GM21786 (cell line): ENCODE results near the gene TTLL8.

Source experiments
- ATAC-seq: cut with Tn5 transposase; IDR thresholded peaks from one replicate; pipeline ENCODE4 v1.9.1; 2021; ENCODE audit not compliant: unreplicated experiment

The TTLL8 gene

DNA sequence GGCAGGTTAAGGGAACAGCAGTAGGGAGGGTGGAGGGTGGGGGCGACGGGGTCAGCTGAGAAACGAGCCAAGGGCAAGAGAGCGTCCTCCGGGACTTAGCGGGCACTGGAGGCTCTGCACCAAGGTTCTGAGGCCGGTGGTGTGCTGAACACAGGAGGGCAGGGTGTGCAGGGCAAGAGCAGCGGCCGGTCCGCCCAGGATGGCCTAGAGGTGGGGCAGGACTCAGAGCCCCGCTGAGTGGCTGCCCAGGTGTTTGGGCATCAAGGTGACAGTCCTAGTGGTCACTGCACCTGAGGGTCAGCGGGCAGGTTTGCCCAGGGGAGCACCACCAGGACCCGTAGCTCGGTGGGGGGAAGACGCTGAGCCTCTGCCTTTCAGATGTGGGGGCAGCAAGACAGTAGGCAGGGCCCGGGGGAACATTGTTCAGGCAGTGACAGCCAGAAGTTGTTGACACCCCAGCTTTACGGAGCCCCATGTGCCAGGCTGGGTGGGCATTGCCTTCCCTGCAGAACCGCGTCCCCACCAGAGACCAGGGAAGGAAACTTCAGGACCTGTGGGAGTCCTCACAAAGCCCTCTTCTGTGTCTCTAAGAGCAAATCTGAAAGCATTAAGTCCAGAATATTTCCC is 4.5 kb upstream of the TTLL8 start:
- no peak for ATAC-seq

DNA sequence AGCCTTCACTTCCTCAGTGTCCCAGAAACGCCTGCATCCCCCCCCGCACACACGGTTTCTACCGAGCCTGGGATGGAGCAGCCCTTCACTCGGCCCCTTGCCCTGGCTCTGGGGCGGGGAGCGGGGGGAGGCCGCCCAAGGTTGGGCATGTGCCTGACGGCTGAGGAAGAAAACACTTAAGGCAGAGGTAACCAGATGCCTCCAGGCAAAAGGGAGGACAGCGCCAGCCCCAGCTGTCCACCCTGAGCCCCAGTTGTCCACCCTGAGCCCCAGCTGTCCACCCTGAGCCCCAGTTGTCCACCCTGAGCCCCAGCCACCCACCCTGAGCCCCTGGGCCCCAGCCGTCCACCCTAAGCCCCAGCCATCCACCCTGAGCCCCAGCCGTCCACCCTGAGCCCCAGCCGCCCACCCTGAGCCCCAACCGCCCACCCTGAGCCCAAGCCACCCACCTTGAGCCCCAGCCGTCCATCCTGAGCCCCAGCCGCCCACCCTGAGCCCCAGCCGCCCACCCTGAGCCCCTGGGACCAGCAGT is 3.8 kb upstream of the TTLL8 start:
- no peak for ATAC-seq

DNA sequence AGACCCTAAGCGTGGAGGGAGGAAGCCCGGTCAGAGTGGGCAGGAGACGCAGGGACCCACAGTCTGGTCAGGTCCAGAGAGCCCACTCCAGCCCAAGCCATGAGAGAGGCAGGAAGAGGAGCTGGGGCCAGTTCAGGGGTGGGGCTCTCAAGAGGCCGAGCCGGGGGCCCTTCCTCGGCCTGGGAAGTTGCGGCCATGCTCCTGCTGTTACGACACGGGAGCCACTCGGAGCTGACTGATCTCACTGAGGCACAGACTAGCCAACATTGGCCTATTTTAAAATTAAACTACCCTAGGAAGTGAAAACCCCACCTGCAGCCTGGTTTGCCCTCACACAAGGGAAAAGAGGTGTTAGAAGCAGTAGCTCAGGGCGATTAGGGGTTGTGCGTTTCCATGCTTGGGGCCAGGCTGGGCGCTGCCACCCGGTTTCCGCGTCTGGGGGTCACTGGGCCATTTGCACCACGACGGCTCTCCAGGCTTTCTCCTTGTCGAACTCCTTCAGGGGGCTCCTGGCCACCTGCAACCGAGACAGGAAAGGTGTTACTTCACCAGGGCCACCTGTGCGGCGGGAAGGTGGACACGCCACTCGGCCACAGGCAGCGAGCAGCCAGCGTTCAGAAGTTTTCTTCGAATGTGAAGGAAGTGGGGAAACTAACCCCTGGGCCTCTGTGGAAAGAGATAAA is 3.2 kb upstream of the TTLL8 start:
- no peak for ATAC-seq

DNA sequence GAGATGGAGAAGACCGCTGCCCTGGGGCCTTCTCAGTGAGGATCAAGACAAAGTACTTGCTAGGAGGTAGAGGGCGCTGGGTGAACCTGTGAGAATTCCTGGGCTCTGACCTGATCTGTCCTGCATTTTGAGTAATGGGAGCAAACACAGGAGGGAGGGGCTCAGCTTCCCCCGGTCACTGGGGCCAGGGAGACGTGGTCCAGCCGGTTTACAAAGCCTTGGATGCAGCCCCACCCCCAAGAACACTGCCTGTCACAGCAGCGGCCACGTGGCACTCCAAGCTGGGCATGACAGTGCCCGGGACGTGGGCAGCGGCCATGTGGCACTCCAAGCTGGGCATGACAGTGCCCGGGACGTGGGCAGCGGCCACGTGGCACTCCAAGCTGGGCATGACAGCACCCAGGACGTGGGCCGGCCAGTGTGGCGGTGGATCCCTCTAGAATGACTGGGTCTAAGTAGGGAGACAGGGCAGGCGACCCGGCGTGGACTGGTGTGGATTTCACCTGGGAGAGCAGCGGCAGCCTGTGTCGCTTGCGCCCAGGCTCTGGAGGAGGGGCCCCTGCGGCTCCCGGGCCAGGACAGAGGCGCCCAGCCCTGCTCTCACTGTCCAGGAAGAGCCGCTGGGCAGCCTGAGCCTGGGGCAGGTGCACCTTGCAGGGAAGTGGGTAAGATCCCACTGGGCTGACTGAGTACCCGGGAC is 2.5 kb upstream of the TTLL8 start:
- ATAC-seq: no peak

DNA sequence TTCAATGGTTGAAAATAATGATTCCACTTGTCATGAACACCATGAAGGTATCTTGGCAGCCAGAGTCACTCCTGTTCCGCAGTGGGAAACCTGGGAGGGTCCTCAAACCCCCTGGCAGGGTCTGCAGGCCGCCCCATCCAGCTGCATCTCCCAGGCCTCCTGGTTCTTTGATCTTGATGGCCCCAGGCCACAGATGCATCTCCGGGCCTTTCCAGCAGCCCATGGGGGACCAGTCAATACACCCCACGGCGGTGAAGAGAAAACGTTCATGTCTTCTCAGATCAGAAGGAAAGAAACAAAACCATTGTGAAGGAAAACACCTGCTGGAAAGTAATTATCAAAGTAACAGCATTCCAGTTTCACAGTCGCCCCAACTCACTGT is 1.8 kb upstream of the TTLL8 start:
- ATAC-seq: no peak

DNA sequence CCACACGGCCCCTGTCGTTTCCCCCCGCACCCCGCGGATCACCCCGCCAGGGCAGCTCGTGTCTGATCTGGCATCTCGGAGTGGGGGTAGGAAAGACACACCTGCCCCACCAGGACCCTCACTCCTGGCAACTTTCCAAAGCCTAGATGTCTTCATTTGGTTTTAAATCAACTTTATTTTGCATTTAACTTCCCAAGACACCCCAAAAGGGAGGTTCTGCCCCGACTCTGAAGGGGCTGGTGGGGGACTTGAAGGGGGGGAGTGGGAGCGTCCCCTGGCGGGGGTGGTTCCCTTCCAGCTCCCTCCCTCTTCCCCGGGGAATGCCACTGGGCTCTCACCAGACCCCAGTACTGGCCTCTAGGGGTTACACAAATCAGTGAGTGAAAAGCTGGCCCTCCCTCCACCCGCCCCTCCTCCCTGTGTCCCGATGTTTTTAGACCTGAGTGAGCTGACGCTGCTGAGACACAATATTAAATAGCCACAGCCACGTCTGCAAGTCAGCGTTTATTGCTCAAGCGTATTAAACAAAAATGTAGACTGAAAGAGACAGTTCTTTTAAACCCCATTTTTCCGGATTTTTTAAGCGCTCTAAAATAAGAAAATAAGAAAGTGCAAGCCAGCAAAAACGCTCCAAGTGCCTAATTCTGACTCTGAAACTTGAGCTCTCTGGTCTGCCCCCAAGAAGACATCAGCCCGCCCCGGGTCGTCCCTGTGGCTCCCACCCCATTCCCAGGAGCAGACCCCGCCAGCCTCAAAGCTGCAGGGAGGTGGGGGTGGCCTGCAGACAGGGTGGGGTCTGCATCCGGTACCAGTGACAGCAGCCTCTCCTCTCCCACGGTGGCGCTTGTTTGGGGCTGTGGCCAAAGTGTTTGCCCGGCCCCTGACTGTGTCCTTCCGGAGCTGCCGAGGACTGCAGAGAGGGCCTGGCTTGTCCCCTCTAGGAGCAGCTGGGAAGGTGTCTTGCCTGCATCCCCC is 1.1 kb upstream of the TTLL8 start:
- ATAC-seq: no peak

DNA sequence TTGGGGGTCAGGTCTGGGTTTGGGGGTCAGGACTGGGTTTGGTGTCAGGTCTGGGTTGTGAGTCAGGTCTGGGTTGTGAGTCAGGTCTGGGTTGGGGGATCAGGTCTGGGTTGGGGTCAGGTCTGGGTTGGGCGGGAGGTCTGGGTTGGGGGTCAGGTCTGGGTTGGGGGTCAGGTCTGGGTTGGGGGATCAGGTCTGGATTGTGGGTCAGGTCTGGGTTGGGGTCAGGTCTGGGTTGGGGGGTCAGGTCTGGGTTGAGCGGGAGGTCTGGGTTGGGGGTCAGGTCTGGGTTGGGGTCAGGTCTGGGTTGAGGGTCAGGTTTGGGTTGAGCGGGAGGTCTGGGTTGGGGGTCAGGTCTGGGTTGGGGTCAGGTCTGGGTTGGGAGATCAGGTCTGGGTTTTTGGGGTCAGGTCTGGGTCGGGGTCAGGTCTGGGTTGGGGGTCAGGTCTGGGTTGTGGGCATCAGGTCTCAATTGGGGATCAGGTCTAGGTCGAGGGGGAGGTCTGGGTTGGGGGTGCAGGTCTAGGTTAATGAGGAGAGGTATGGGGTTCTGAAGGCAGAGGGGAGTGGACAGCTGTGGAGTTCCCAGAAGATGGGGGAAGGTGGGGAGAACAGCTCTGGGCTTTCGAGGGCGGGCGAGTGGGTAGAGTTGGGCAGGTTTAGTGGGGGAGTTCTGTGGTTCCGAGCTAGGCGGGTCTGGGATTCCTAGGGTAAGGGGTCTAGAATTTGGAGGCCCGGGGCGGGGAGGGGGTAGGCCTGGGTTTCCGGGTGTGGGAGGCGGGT is 629 bp downstream of the TTLL8 start:
- no peak for ATAC-seq

DNA sequence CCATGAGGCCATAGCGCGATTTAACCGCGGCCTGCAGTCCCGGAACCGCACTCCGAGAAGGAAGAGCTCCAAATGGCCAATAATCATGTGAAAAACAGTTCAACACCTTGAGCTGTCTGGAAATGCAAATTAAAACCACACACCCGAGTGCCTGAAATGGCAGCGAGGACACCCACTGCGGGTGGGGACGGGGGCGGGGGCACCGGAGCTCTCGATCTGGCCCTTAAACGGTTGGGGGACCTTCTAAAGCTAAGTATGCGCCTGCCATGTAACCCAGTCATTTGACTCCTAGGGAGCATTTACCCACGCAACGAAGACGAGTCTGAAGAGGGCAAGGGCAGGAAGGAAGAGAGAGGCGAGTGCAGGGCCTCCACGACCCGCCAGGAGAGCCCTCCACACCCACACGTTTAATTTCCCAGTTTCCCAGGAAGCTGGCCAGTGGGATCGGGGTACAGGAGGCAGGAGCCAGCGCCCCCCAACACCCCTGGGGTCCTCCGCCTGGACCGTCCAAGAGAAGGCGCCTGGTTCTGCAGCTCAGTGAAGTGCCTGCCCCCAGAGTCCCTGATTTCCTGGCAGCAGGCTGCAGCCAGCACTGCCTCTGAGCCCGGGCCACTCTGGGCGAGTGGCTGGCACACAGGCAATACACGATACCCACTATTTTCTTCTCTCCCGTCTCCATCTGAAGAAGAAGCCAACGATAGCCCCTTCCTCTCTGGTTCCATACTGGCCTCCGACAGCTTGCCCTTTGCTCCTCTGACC is 1.7 kb downstream of the TTLL8 start:
- no peak for ATAC-seq

DNA sequence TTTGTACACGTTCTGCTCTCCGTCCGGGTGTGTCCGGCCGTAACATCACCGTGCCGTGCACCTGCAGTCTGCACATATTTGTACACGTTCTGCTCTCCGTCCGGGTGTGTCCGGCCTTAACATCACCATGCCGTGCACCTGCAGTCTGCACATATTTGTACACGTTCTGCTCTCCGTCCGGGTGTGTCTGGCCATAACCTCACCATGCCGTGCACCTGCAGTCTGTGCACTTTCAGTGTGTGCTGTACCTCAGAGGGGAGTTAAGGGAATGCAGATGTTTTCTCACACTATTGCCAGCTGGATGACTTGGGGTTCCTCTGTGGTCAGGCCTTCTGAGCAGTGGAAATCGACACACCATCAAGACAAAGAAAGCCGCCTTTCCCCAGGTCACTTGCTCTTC is 4.2 kb downstream of the TTLL8 start:
- no peak for ATAC-seq

DNA sequence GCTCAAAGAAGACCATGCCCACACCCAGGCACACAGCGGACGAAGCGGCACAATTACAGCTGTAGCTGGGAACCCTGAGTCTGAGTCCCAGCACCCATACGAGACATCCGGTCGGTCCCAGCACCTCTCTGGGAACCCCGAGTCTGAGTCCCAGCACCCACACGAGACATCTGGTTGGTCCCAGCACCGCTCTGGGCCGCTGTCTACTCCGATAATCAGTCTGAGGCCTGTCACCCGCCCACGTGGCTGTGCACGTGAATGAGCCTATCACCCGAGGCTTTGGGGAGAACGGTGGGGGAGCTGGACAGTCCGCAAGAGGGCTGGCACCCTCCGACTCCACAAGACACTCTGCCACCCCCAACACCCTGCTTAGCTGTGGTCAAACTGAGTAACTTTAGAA is 6.2 kb downstream of the TTLL8 start:
- ATAC-seq: no peak

DNA sequence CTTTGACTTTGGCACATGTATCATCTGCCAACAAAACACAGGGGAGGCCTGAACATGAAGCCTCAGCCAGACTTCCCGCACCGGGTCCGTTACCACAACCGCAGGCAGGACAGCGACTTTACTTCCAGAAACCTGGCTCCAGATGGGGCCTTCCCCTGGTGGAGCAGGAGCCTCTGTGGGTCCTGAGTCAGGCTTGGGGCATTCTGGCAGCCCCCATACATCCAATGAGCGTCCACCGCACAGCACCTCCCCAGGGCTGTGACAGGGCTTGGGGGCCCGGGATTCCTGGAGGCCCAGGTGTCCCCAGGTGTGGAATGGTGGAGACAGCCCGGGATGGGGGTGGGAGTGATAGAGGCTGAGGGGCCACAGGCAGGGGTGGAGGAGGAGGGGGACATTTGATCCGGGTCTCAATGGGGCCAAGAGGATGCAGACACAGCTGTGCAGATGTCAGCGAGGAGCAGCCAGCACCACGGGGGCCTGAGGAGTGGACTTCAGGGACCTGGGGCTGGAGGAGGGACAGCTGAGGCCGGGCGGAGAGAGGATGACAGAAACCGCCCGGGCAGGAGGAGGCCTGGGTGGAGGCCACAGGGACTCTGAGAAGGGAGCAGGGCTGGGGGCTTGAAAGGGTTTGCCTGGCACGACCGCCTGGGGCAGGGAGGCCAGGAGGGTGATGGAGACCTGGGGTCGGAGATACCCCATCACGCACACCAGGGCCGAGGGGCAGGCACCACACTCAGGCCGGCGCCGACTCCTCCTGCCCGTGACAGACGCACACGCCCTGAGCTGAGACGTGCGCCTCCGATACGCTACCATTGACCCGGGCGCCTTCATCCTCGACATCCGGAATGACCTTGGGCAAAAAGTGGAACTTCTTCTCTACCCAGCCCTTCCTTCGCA is 8.6 kb downstream of the TTLL8 start:
- no peak for ATAC-seq

DNA sequence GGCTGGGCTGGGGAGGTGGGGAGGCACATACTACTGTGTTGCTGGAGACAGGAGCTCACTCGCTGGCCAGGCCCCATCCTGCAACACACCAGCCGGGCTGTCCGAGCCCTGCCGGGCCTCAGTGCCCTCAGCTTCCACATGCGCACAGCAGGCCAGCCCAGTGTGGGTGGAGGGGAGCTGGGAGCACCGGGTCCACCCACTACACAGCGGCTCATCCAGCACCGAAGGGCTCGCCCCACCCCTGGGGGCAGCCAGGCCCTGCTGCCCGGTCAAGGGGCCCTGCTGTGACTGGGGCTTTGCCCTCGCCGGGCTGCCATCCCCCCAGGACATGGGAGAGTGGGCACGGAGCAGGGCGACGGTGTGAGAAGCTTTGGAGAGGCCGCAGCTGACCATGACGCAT is 9.3 kb downstream of the TTLL8 start:
- ATAC-seq: no peak

DNA sequence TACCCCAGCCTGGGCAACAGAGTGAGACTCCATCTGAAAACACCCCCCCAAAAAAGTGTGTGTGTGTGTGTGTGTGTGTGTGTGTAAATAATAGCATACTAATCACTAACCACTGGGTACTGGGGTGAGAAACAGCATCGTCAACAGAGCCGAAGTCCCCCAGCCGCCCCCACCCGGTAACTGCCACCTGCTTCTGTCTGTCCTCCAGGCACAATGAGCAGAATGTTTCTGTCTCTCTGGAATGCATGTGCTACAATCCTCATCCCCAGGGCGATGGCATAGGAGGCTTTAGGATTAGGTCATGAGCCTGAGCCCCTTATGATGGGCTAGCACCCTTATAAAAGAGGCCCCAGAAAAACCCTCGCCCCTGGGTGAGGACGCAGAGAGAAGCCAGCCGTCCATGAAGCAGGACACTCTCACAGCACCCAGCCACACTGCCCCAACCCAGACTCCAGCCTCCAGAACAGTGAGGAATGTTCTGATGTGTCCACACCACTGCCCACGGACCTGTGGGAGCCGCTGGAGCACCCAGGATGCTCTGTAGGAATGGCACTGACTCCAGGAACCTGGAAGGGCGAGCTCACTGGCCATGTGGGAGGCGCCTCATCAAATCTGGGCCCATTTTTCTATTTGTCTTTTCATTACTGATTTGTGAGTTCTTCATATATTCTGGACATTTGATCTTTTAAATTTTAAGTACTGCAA is 9.9 kb downstream of the TTLL8 start:
- ATAC-seq: no peak

DNA sequence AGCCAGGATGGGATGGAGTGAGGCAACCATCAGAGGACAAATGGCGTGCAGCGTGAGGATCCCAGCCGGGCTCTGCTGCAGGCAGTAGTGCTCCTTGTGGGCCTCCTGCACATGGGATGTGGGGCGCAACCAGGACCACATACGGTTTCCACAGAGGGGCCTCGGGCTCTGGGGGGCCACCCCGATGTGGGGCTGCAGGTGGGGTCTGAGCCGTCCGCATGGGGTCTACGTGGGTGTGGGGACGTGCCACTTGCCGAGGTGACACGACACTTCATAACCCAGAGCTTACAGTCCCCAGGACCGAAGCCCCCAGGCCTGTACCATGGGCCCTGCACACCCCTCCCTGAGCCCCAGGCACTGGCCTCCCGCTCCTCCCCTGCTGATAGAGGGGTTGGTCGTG is 10.8 kb downstream of the TTLL8 start:
- ATAC-seq: no peak

DNA sequence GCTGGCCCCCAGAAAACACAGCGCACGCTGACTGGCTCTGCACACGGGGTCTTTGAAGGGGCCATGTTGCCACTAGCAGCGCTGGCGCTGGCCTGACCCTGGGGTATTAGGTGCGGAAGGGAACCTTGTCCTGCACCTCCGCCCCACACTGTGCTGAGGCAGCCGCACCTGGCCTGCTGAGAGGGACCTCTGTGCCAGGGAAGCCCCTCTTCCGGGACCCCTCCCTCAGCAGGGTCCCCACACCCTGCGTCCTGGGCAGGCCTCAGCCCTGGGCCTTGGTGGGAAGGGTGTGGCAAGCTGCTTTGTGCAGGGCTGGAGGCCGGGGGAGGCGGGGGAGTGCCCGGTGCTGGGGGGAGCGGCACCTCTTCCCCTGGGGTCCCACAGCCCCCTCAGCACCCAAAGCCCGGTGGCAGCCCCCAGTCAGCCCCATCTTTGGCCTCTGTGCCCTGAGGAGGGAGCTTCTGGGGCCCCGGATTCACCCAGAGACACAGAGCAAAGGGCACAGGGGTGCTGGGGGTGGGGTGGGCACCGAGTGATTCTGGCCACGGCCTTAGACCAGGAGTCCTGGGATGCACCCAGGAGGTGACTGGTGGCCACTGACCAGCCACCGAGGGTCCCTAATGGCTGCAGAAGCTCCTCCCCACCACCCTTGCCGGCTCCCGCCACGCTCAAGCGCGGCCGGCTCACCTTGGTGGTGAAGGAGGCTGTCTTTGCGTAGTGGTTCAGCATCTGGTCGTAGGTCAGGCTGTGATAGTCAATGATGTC is 11.4 kb downstream of the TTLL8 start:
- ATAC-seq: no peak

DNA sequence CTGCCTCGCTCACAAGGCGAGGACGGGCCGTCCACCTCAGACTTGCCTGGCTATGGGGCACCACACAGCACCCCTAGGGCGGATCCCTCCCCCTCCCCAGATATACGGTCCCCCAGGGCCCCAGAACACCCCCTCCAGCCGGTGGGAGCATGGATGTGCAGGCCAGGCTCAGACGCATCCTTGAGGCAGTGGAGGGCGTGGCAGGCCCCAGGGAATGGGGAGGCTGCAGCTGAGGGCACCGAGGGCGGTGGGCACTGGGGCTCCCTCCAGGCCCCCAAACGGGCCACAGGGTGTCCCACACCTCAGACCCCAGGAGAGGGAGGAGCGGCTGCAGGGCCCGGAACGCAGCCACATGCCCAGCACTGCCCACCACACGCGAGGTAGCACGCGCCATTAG is 12.1 kb downstream of the TTLL8 start:
- no peak for ATAC-seq
